HUES6 (cell line): ENCODE results near the gene PYGB.

Source experiments
- H3K27ac ChIP-seq: 2 replicates; pipeline ENCODE4 v1.7.0; 2013; ENCODE audit warnings: low read depth, mild to moderate bottlenecking, low read length, inconsistent platforms
- H3K27me3 ChIP-seq: 2 replicates; pipeline ENCODE4 v1.6.1; 2013; ENCODE audit warnings: low read length; ENCODE audit not compliant: control insufficient read depth, insufficient read depth
- H3K36me3 ChIP-seq: 2 replicates; pipeline ENCODE4 v1.6.1; 2013; ENCODE audit warnings: low read length; ENCODE audit not compliant: control insufficient read depth, insufficient read depth
- H3K4me1 ChIP-seq: 2 replicates; pipeline ENCODE4 v1.6.1; 2013; ENCODE audit warnings: low read length; ENCODE audit not compliant: control insufficient read depth, insufficient read depth
- H3K4me3 ChIP-seq: 2 replicates; pipeline ENCODE4 v1.5.1; 2013; ENCODE audit warnings: low read depth, low read length
- H3K9ac ChIP-seq: one replicate; pipeline ENCODE4 v1.6.1; 2013; ENCODE audit warnings: mild to moderate bottlenecking, low read length
- H3K9me3 ChIP-seq: 2 replicates; pipeline ENCODE4 v1.6.1; 2013; ENCODE audit warnings: low read depth, low read length; ENCODE audit not compliant: control insufficient read depth, insufficient read depth

The PYGB gene

DNA sequence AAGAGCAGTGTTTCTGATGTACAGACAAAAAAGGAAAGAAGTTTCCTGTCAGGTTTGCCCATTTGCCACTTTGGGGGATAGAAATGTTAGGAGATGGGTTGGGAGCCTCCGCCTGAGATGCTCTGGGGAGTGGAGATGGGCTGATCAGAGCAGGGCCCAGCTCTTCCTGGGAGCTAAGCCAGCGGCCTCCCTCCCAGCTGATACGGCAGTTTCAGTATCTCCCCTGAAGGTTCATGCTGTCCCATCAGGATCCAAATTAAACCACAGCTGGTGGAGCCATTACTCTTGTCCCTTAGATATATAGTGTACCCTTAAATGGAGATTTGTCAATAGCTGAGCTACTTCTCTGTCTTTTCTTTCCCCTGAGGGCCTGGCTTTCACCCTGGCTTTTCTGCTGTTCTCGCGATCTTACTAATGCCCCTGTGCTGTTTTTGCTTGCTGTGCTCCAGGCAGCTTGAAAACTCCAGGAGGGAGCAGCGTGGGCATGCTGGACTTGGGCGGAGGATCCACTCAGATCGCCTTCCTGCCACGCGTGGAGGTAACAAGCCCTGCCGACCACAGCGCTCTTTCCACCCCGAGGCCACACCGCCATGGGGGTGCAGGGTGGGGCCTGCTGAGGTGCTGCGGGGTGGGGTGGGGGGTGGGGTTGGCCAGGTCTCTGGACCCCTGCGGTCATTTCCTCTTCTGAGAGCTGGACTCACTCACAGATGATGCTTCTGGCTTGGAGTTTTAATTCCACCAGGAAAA lies 31.5 kb upstream of the PYGB start:
- H3K9ac ChIP-seq, result no peak overlapping the region
- no peak overlapping the region for H3K27ac ChIP-seq
- H3K36me3 ChIP-seq, result peaks cover 71% of the 10 kb centered on the region
- no peak overlapping the region for H3K4me3 ChIP-seq
- no peaks in the 10 kb centered on the region for H3K9me3 ChIP-seq
- H3K27me3 ChIP-seq, result no peaks in the 10 kb centered on the region
- no peaks in the 10 kb centered on the region for H3K4me1 ChIP-seq

DNA sequence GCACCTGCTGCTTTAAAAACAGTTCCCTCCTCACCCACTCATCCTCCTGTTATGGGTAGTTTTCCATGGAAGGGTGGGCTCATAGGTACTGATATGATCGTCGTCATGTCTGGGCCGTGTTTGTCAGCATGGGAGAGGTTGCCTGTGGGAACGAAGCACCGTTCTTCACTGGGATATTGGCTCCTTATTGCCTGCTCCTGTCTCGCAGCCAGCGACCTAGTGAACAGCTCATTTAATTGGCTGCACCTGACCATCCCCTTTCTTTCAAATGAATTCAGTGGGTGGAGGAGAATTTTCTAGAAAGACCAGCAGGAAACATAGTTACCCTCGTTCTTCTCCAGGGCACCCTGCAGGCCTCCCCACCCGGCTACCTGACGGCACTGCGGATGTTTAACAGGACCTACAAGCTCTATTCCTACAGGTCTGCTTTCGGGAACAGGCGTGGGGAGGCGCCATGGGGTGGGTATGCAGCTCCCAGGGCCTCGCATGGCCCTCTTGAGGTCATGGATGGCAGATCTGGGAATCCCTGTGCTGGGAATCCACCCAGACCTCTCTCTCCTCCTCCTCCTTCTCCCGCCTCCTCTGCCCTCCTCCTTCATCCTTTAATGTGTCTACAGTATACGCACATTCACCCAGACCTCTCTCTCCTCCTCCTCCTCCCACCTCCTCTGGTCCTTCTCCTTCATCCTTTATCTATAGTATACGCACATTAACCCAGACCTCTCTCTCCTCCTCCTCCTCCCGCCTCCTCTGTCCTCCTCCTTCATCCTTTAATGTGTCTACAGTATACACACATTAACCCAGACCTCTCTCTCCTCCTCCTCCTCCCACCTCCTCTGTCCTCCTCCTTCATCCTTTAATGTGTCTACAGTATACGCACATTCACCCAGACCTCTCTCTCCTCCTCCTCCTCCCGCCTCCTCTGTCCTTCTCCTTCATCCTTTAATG lies 30.4 kb upstream of the PYGB start:
- Histone ChIP-seq H3K4me3 (no peak overlapping the region), H3K9ac (no peak overlapping the region), H3K27ac (no peak overlapping the region), H3K36me3 (peaks cover 60% of the 10 kb centered on the region), H3K27me3 (no peaks in the 10 kb centered on the region), H3K4me1 (peaks cover 4% of the 10 kb centered on the region; the same call in 1 of the 2 replicates), H3K9me3 (no peaks in the 10 kb centered on the region)

DNA sequence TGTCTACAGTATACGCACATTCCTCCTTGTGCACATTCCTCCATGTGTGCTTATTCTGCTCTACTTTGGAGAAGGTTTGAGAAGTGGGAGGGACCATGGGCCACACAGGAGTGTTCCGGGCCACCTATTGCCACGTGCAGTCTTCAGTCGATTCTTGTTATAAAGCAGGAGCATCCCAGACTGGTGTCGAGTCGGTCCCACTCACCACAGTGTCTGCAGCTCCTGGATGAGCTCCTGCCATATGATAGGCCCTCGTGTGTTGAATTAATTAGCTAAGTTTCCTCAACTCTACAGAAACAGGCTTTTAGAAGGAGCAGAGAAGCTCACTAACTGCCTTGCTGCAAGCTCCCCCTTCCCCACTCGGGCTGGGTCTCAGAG lies 29.8 kb upstream of the PYGB start:
- H3K27ac ChIP-seq, result no peak overlapping the region
- H3K36me3 ChIP-seq, result peaks cover 57% of the 10 kb centered on the region
- H3K27me3 ChIP-seq, result no peaks in the 10 kb centered on the region
- peaks cover 9% of the 10 kb centered on the region for H3K4me1 ChIP-seq
- no peak overlapping the region for H3K9ac ChIP-seq
- no peak overlapping the region for H3K4me3 ChIP-seq
- H3K9me3 ChIP-seq, result no peaks in the 10 kb centered on the region

DNA sequence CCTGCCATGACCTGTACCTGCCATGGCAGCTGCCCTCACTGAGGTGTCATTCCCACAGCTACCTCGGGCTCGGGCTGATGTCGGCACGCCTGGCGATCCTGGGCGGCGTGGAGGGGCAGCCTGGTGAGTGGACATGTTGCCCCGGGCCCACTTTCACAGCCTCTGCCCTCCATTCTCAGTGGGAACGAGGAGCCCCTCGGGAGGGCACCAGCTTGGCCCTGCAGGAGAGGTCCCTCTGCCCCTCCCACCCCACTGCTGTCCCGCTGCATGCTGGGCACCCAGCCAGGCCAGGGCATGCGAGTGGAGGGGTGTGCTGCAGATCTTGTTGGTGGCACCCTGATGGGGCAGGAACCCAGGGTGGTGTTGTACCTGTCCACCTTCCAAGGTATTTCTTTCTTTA lies 29.4 kb upstream of the PYGB start:
- Histone ChIP-seq H3K9ac (no peak overlapping the region), H3K36me3 (peaks cover 53% of the 10 kb centered on the region), H3K9me3 (no peaks in the 10 kb centered on the region), H3K27me3 (no peaks in the 10 kb centered on the region), H3K4me1 (peaks cover 13% of the 10 kb centered on the region), H3K27ac (no peak overlapping the region), H3K4me3 (no peak overlapping the region)

DNA sequence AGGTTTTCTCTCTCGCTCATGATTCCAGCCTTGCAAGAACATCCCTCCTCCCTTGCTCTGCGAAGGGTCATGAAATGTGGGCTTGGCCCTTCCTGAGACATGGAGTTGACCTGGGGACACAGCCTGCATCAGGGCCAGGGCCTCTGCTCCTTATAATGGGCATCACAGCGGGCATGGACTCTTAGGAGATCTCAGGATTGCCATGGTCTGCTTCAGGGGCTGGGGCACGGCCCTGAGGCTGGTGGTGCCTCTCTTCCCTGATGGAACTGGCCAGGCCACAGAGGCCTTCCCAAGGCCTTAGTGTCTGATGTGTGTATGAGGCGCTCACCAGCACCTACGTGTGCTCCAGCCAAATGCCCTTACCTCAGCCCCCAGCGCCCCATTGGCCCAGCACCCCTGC lies 28.5 kb upstream of the PYGB start:
- Histone ChIP-seq H3K27ac (no peak overlapping the region), H3K4me1 (peaks cover 16% of the 10 kb centered on the region), H3K36me3 (peaks cover 46% of the 10 kb centered on the region)

DNA sequence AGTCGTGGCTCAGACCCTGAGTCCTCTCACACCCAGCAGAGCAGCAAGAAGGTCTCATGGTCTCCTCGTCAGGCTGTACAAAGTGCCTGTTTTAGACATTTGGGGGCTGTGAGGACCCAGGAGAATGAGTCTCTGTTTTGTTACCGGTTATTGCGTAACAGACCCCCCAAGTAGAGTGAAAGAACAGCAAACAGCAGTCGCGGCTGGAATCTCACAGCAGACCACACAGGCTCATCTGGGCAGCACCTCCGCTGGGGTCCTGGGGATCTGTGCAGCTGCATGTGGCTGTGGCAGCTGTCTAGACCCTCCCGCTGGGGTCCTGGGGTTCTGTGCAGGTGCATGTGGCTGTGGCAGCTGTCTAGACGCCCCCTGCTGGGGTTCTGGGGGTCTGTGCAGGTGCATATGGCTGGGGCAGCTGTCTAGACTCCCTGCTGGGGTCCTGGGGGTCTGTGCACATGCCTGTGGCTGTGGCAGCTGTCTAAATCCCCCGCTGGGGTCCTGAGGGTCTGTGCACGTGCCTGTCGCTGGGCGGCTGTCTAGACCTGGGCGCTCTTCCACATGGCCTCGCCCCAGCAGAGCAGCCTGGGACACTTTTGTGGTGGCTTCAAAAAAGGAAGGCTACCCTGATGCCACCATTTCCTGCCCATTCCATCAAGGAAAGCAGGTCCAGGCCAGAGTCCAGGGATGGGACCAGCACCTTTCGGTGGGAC lies 27.7 kb upstream of the PYGB start:
- H3K4me3 ChIP-seq, result no peak overlapping the region
- no peak overlapping the region for H3K9ac ChIP-seq
- H3K27ac ChIP-seq, result no peak overlapping the region
- H3K27me3 ChIP-seq, result no peaks in the 10 kb centered on the region
- peaks cover 16% of the 10 kb centered on the region for H3K4me1 ChIP-seq
- H3K36me3 ChIP-seq, result peaks cover 41% of the 10 kb centered on the region
- H3K9me3 ChIP-seq, result no peaks in the 10 kb centered on the region

More for the DNA sequence above, 28.5 kb upstream of the PYGB start:
- no peaks in the 10 kb centered on the region for H3K27me3 ChIP-seq
- H3K9ac ChIP-seq, result no peak overlapping the region
- no peak overlapping the region for H3K4me3 ChIP-seq
- no peaks in the 10 kb centered on the region for H3K9me3 ChIP-seq

DNA sequence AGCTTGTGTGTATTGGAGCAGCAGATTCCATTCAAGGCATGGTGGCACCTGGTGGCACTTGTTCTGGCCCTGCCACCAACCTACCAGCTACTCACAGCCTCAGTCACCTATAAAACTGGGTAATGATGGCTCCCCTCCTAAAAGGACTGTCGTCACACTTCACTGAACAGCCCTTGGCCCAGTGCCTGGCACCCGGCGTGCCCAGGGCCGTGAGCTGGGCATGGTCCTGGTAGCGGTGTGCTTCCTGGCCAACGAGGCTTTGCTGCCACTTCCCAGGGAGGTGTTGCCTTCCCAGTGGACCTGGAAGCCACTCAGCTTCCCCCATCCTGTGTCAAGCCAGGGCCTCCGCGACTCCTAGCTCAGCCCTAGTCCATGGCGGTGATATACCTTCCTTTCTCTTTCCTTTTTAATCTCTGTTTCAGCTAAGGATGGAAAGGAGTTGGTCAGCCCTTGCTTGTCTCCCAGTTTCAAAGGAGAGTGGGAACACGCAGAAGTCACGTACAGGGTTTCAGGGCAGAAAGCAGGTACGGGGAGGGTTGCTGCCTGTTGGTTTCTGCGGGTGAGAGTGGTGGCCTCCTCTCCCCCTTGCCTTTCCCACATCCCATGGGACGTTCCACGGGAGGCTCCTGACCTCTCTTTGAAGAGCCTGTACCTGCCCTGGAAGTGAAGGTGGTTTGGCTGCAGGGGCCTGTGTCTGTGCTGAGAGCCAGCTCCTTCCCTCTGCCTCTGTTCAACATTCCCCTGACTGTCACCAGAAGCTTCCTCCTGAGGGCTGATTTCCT lies 26.9 kb upstream of the PYGB start:
- no peaks in the 10 kb centered on the region for H3K9me3 ChIP-seq
- no peaks in the 10 kb centered on the region for H3K27me3 ChIP-seq
- peaks cover 41% of the 10 kb centered on the region for H3K36me3 ChIP-seq
- no peak overlapping the region for H3K4me3 ChIP-seq
- no peak overlapping the region for H3K27ac ChIP-seq
- H3K4me1 ChIP-seq, result peaks cover 16% of the 10 kb centered on the region
- no peak overlapping the region for H3K9ac ChIP-seq

DNA sequence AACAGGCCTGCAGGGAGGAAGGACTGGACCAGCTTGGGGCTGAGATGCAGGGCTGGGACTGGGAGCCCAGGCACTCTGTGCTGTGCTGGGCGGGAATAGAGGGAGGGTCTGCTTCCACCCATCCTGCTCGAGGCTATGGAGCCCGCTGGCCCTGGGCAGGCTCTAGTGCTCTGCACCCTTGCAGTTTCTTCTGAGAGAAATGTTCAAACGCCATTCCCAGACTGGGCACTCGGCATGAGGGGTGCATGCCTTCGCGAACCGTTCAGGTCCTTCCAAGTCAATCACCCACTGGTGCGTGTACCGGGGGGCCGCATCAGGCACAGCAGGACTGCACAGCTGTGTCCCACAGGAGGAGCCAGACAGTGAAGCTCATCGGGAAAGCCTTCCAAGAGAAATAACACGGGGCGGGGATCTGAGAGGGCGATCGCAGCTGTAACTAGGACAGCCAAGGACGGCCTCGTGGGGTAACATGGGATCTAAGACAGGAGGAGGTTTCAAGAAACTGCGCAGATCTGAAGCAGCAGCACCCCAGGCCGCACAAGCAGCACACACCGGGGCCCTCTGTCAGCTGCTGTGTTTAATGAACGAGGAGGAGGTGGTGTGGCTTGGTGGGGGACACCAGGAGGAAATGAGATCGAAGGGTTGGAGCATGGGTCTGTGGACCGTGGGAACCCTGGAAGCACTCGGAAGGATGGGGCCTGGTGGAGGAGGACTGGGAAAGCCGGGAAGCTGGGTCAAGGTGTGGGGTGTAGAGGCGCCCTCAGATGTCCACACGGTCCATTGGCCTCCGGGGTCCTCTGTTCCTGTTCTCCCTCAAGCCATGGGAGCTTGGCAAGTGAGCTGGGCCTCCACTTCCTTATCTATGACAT lies 26.1 kb upstream of the PYGB start:
- Histone ChIP-seq H3K9me3 (no peaks in the 10 kb centered on the region), H3K27me3 (no peaks in the 10 kb centered on the region), H3K27ac (peak overlapping the region; percentile 43; the same call in 1 of the 2 replicates), H3K36me3 (peaks cover 35% of the 10 kb centered on the region), H3K4me3 (no peak overlapping the region), H3K9ac (no peak overlapping the region), H3K4me1 (peaks cover 16% of the 10 kb centered on the region)

DNA sequence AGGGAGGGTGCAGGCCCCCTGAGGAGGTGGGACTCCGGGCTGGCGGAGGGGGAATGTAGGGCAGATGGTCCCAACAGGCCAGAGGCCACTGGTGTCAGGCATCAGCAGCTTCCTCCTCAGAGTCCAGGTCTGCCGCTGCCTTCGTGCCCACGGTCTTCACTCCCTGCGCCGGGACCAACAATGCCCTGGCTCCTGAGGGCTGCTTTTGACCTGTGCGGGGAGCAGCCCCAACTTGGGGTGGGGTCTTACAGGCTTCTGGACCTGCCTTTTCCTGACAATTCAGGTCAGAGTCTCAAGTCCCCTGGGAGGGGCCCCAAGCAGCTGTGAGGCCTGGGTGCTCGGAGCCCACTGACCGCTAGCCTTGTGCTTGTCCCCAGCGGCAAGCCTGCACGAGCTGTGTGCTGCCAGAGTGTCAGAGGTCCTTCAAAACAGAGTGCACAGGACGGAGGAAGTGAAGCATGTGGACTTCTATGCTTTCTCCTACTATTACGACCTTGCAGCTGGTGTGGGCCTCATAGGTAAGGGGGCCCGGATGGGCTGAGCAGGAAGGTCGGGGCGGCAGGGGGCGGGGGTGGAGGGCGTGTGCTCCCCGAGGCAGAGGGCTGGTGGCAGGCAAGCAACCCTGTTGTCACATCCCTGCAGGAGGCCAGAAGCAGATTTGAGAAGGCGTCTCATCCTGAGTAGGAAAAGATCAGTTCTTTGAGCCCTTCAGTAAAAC lies 25.3 kb upstream of the PYGB start:
- Histone ChIP-seq H3K9ac (peak overlapping the region; percentile 21), H3K4me3 (no peak overlapping the region), H3K4me1 (peaks cover 16% of the 10 kb centered on the region), H3K27me3 (no peaks in the 10 kb centered on the region), H3K36me3 (peaks cover 30% of the 10 kb centered on the region), H3K27ac (peak overlapping the region; percentile 43; the same call in 1 of the 2 replicates), H3K9me3 (no peaks in the 10 kb centered on the region)
